Lower leg skin (tissue), 3 donors: ENCODE measurements around the gene DGKB.

Experiments
- CTCF ChIP-seq, 3 donors: fragments of 450-650 bp; IDR thresholded peaks; one replicate each; pipeline ENCODE4 v1.5.1; 2016; ENCODE audit warnings: antibody characterized with exemption in 3 of 3, mild to moderate bottlenecking in 3 of 3, moderate library complexity in 2 of 3
- POLR2A ChIP-seq, 2 donors: fragments of 450-650 bp; IDR thresholded peaks; one replicate each; pipeline ENCODE4 v1.6.1; 2016 to 2017; ENCODE audit warnings: antibody characterized with exemption in 2 of 2, mild to moderate bottlenecking in 1 of 2, moderate library complexity in 1 of 2

DNA sequence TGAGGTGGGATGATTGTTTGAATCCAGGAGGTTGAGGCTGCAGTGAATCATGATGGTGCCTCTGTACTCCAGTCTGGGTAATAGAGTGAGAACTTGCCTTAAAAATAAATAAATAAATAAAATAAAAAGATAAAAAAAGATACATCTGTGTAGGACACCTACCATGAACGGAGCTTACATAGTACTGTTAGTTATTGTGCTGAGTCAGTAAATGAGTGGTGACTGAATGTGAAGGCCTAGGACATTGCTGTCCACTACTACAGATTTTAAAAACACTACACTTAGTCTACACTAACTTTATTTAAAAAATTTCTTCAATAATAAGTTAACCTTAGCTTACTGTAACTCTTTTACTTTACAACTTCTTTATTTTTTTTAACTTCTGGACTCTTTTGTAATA, 806.4 kb downstream of the DGKB start:
- TF ChIP-seq CTCF (IDR thresholded peaks at IDR 0.05) (no peak), POLR2A (IDR thresholded peaks at IDR 0.05) (no peak)
